Measurements from ENCODE around the gene CELF5.

DNA sequence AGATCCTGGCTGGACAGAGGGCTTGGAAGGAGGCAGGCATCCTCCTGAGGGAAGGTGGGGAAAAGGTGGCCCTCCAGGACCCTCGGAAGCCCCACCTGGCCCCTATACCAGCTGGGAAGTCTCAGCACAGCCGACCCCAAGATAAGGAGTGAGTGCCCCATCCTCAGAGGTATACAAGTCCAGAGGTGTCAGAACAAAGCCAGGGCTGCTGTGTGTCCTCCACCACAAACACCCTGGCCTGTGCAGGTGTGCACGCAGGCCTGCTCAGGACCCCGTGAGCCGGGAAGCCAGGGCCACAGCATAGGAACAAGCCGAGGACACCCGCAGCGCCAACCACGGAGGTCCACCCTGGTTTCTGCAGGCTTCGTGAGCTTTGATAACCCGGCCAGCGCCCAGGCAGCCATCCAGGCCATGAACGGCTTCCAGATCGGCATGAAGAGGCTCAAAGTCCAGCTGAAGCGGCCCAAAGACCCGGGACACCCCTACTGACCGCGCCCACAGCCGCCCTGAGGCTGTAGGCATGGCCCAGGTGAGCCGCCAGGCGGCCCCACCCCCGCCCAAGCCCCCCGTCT lies 68.6 kb downstream of the CELF5 start:
- TF ChIP-seq, protein P1, sequence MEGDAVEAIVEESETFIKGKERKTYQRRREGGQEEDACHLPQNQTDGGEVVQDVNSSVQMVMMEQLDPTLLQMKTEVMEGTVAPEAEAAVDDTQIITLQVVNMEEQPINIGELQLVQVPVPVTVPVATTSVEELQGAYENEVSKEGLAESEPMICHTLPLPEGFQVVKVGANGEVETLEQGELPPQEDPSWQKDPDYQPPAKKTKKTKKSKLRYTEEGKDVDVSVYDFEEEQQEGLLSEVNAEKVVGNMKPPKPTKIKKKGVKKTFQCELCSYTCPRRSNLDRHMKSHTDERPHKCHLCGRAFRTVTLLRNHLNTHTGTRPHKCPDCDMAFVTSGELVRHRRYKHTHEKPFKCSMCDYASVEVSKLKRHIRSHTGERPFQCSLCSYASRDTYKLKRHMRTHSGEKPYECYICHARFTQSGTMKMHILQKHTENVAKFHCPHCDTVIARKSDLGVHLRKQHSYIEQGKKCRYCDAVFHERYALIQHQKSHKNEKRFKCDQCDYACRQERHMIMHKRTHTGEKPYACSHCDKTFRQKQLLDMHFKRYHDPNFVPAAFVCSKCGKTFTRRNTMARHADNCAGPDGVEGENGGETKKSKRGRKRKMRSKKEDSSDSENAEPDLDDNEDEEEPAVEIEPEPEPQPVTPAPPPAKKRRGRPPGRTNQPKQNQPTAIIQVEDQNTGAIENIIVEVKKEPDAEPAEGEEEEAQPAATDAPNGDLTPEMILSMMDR (conservative IDR thresholded peaks at IDR 0.05): no peak
- TF ChIP-seq ZFX (IDR thresholded peaks at IDR 0.05): no peak
